ENCODE results near the gene DISP2.

Gene DISP2

GRCh38 chr15:40365624-40366456 is 7.8 kb downstream of the DISP2 start:
- no peak for DNase-seq
- TF ChIP-seq, protein P1, sequence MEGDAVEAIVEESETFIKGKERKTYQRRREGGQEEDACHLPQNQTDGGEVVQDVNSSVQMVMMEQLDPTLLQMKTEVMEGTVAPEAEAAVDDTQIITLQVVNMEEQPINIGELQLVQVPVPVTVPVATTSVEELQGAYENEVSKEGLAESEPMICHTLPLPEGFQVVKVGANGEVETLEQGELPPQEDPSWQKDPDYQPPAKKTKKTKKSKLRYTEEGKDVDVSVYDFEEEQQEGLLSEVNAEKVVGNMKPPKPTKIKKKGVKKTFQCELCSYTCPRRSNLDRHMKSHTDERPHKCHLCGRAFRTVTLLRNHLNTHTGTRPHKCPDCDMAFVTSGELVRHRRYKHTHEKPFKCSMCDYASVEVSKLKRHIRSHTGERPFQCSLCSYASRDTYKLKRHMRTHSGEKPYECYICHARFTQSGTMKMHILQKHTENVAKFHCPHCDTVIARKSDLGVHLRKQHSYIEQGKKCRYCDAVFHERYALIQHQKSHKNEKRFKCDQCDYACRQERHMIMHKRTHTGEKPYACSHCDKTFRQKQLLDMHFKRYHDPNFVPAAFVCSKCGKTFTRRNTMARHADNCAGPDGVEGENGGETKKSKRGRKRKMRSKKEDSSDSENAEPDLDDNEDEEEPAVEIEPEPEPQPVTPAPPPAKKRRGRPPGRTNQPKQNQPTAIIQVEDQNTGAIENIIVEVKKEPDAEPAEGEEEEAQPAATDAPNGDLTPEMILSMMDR (IDR thresholded peaks at IDR 0.05; ENCODE audit: low read depth, low read length) = no peak
- Histone ChIP-seq H3K27me3 (ENCODE audit: insufficient read depth, low read depth, severe bottlenecking) (no peaks in the 10 kb centered on the region), H3K9me3 (ENCODE audit: severe bottlenecking) (no peaks in the 10 kb centered on the region), H3K36me3 (peaks cover 9% of the 10 kb centered on the region), H3K4me3 (ENCODE audit: low read depth, low read length) (no peak overlapping the region), H3K27ac (no peak overlapping the region)

DNA sequence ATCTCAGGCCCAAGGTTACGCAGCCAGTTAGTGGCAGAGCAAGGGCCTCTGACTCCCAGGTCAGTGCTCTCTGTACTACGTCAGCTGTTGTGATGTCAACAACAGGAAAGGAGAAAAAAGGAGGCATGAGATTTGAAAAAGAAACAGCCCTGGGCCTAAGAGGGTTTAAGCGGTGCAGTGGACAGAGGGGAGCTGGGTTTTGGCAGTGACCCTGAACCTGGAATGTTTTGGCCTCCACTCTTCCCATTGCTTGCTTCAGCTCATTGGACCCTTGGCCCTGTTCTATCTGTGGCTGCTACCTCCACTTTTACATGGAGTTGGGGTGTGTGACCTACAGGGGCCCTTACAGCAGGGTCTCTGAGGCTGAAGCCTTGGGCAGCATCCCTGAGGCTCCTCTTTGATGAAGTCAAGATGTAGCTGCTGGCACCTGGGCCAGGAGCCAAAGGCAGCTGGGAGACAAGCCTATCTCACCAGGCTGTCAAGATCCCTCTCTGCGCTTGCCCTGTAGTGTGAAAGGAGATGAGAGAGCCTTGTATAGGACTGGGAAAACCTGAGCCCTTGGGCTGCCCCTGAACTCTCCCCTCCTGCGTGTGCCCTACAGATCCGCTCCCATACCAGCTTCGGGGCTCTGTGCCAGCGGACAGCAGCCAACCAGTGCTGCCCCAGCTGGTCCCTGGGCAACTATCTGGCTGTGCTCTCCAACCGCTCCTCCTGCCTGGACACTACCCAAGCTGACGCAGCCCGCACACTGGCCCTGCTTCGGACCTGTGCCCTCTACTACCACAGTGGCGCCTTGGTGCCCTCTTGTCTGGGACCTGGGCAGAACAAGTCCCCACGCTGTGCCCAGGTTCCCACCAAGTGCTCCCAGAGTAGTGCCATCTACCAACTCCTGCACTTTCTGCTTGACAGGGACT is 8.7 kb downstream of the DISP2 start:
- DNase-seq = no peak
- H3K9me3 ChIP-seq (ENCODE audit: severe bottlenecking) = no peaks in the 10 kb centered on the region
- no peak overlapping the region for H3K27ac ChIP-seq
- no peaks in the 10 kb centered on the region for H3K27me3 ChIP-seq (ENCODE audit: insufficient read depth, low read depth, severe bottlenecking)
- H3K36me3 ChIP-seq = peaks cover 9% of the 10 kb centered on the region
- H3K4me3 ChIP-seq (ENCODE audit: low read depth, low read length) = no peak overlapping the region
- TF ChIP-seq, protein P1 (IDR thresholded peaks at IDR 0.05; ENCODE audit: low read depth, low read length) = no peak

DNA sequence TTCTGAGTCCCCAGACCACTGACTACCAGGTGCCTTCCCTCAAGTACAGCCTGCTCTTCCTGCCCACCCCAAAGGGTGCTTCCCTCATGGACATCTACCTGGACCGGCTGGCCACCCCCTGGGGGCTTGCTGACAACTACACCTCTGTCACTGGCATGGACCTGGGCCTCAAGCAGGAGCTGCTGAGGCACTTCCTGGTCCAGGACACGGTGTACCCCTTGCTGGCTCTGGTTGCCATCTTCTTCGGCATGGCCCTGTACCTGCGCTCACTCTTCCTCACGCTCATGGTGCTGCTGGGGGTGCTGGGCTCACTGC is 9.3 kb downstream of the DISP2 start:
- no peak overlapping the region for H3K4me3 ChIP-seq (ENCODE audit: low read depth, low read length)
- peaks cover 9% of the 10 kb centered on the region for H3K36me3 ChIP-seq
- no peaks in the 10 kb centered on the region for H3K27me3 ChIP-seq (ENCODE audit: insufficient read depth, low read depth, severe bottlenecking)
- no peak for DNase-seq
- H3K9me3 ChIP-seq (ENCODE audit: severe bottlenecking) = no peaks in the 10 kb centered on the region
- TF ChIP-seq, protein P1 (IDR thresholded peaks at IDR 0.05; ENCODE audit: low read depth, low read length) = no peak
- no peak overlapping the region for H3K27ac ChIP-seq

DNA sequence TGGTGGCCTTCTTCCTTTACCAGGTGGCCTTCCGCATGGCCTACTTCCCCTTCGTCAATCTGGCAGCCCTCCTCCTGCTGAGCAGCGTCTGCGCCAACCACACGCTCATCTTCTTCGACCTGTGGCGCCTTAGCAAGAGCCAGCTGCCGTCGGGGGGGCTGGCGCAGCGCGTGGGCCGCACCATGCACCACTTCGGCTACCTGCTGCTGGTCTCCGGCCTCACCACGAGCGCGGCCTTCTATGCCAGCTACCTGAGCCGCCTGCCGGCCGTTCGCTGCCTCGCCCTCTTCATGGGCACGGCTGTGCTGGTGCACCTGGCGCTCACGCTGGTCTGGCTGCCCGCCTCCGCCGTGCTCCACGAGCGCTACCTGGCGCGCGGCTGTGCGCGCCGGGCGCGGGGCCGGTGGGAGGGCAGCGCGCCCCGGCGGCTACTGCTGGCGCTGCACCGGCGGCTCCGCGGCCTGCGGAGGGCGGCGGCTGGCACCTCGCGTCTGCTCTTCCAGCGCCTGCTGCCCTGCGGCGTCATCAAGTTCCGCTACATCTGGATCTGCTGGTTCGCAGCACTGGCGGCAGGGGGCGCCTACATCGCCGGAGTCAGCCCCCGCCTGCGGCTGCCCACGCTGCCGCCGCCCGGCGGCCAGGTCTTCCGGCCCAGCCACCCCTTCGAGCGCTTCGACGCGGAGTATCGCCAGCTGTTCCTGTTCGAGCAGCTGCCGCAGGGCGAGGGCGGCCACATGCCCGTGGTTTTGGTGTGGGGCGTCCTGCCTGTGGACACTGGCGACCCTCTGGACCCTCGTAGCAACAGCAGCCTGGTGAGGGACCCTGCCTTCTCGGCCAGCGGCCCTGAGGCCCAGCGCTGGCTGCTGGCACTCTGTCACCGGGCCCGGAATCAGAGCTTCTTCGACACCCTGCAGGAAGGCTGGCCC is 9.9 kb downstream of the DISP2 start:
- no peak for DNase-seq
- H3K4me3 ChIP-seq (ENCODE audit: low read depth, low read length) = no peak overlapping the region
- no peaks in the 10 kb centered on the region for H3K27me3 ChIP-seq (ENCODE audit: insufficient read depth, low read depth, severe bottlenecking)
- H3K36me3 ChIP-seq = peaks cover 9% of the 10 kb centered on the region
- H3K9me3 ChIP-seq (ENCODE audit: severe bottlenecking) = no peaks in the 10 kb centered on the region
- no peak overlapping the region for H3K27ac ChIP-seq
- TF ChIP-seq, protein P1 (IDR thresholded peaks at IDR 0.05; ENCODE audit: low read depth, low read length) = no peak

DNA sequence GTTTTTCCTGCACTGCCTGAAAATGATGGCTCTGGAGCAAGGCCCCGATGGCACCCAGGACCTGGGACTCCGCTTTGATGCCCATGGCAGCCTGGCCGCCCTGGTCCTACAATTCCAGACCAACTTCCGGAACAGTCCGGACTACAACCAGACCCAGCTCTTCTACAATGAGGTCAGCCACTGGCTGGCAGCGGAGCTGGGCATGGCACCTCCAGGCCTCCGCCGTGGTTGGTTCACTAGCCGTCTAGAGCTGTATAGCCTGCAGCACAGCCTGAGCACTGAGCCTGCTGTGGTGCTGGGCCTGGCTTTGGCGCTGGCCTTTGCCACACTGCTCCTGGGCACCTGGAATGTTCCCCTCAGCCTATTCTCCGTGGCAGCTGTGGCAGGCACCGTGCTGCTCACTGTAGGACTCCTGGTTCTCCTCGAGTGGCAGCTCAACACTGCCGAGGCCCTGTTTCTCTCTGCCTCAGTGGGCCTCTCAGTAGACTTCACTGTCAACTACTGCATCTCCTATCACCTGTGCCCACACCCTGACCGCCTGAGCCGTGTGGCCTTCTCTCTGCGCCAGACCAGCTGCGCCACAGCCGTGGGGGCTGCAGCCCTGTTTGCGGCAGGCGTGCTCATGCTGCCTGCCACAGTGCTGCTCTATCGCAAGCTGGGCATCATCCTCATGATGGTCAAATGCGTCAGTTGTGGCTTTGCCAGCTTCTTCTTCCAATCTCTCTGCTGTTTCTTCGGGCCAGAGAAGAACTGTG is 10.9 kb downstream of the DISP2 start:
- TF ChIP-seq, protein P1 (IDR thresholded peaks at IDR 0.05; ENCODE audit: low read depth, low read length) = no peak
- peaks cover 9% of the 10 kb centered on the region for H3K36me3 ChIP-seq
- H3K4me3 ChIP-seq (ENCODE audit: low read depth, low read length) = no peak overlapping the region
- no peak for DNase-seq
- no peak overlapping the region for H3K27ac ChIP-seq
- H3K9me3 ChIP-seq (ENCODE audit: severe bottlenecking) = no peaks in the 10 kb centered on the region
- no peaks in the 10 kb centered on the region for H3K27me3 ChIP-seq (ENCODE audit: insufficient read depth, low read depth, severe bottlenecking)
